Body of pancreas (tissue), 4 donors: ENCODE measurements around the gene ZP2.

ENCODE experiments used
- POLR2A ChIP-seq, 3 donors: fragments of 450-650 bp; IDR thresholded peaks; one replicate each; pipeline ENCODE4 v1.6.1; 2016; ENCODE audit warnings: antibody characterized with exemption in 3 of 3, mild to moderate bottlenecking in 2 of 3
- TF ChIP-seq, protein P1 (sequence below), 7 experiments: fragments of 450-650 bp in 4 of 7; fragments of 200-600 bp in 3 of 7; sonication (generic) in 3 of 7; IDR thresholded peaks; one replicate each; pipeline ENCODE4 v1.5.1; 2016 to 2019; ENCODE audit warnings: antibody characterized with exemption in 7 of 7

DNA sequence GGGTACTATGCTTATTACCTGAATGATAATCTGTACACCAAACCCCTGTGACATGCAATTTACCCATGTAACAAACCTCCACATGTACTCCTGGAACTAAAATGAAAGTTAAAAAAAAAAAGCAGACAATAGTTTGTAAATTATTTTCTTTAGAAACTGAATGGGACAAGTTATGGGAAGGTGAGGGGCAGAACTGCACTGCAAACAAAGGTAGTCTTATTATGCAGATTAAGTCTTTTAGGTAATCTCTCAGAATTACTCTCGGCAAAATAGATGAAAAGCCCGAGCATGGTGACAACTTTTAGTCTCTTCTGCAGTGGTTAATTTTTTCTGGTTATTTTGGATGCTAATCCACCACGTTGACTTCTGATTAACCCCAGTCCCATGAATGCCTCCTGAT is 27.4 kb downstream of the ZP2 start:
- TF ChIP-seq, protein P1, sequence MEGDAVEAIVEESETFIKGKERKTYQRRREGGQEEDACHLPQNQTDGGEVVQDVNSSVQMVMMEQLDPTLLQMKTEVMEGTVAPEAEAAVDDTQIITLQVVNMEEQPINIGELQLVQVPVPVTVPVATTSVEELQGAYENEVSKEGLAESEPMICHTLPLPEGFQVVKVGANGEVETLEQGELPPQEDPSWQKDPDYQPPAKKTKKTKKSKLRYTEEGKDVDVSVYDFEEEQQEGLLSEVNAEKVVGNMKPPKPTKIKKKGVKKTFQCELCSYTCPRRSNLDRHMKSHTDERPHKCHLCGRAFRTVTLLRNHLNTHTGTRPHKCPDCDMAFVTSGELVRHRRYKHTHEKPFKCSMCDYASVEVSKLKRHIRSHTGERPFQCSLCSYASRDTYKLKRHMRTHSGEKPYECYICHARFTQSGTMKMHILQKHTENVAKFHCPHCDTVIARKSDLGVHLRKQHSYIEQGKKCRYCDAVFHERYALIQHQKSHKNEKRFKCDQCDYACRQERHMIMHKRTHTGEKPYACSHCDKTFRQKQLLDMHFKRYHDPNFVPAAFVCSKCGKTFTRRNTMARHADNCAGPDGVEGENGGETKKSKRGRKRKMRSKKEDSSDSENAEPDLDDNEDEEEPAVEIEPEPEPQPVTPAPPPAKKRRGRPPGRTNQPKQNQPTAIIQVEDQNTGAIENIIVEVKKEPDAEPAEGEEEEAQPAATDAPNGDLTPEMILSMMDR (IDR thresholded peaks at IDR 0.05) = no peak
- no peak for TF ChIP-seq POLR2A (IDR thresholded peaks at IDR 0.05)
